Mammary epithelial cell (primary cell): Measurements from ENCODE around the gene CALB2.

Source experiments
- CTCF ChIP-seq, 2 donors: IDR thresholded peaks in 1 of 2; conservative IDR thresholded peaks in 1 of 2; 2 replicates each; pipeline ENCODE4 v1.5.1; 2011 to 2012; ENCODE audit warnings: inconsistent platforms in 2 of 2, low read length in 2 of 2, mild to moderate bottlenecking in 2 of 2, control low read depth in 1 of 2, low read depth in 1 of 2; ENCODE audit not compliant: insufficient read depth in 1 of 2; ENCODE audit errors: extremely low read depth in 1 of 2
- EZH2 ChIP-seq: IDR thresholded peaks from 2 replicates; pipeline ENCODE4 v1.6.1; 2012; ENCODE audit warnings: low read length, inconsistent platforms, borderline replicate concordance

GRCh38 chr16:71379711-71380110, 21.2 kb downstream of the CALB2 start:
- TF ChIP-seq CTCF (conservative IDR thresholded peaks at IDR 0.05 in 1 of 2, IDR thresholded peaks at IDR 0.05 in 1 of 2; ENCODE audit: extremely low read depth in 1 of 2, insufficient read depth in 1 of 2, low read depth in 1 of 2, low read length in 2 of 2), result no peak
- TF ChIP-seq EZH2, result no peak
